Measurements from ENCODE around the gene TBL3.

TBL3 gene

DNA sequence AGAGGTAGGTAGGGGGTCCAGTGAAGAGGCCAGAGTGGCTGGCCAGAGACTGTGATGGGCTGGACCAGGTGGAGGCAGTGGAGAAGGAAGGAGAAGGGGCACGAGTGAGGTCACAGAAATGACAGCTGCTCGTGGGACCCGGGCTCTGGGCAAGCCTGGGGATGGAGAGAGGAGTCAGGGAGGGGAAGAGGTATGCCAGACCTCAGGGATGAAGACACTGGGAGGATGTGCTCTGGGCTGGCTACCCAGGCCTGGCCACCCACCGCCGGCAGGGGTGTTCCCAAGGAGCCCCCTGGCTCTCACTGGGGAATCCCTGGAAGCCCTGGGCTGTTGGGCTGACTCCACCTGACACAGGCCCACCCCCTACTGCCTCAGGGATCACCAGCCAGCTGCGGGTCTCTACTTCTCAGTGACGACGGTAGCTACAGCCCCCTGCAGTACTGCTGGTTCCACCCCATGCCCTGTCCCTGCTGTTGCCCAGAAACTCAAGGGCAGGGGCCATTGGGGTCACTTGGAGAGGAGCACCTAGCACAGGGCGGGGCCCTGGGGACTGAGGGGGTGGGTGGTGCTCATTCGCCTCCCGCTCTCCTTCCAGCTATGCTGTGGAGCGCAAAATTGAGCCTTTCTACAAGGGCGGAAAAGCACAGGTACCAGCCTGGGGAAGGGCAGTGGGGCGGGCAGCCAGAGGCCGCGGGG is 1.8 kb downstream of the TBL3 start:
- TF ChIP-seq, protein P1, sequence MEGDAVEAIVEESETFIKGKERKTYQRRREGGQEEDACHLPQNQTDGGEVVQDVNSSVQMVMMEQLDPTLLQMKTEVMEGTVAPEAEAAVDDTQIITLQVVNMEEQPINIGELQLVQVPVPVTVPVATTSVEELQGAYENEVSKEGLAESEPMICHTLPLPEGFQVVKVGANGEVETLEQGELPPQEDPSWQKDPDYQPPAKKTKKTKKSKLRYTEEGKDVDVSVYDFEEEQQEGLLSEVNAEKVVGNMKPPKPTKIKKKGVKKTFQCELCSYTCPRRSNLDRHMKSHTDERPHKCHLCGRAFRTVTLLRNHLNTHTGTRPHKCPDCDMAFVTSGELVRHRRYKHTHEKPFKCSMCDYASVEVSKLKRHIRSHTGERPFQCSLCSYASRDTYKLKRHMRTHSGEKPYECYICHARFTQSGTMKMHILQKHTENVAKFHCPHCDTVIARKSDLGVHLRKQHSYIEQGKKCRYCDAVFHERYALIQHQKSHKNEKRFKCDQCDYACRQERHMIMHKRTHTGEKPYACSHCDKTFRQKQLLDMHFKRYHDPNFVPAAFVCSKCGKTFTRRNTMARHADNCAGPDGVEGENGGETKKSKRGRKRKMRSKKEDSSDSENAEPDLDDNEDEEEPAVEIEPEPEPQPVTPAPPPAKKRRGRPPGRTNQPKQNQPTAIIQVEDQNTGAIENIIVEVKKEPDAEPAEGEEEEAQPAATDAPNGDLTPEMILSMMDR (IDR thresholded peaks at IDR 0.05; ENCODE audit: insufficient read depth, low read length, missing control alignments), result no peak
- ChIA-PET POLR2A (no interaction called here), CTCF (interaction anchor here (0.8 to 1.7 kb wide), 2 partner anchors 9 to 167 kb away, joined by 3 to 7 read pairs; no protein-coding TSS in a partner anchor)
- DNase-seq (ENCODE audit: low read depth, low spot score), result no peak
- H3K4me3 ChIP-seq (ENCODE audit: low read depth, low read length), result no peak overlapping the region; the same call in 1 of the 2 replicates

DNA sequence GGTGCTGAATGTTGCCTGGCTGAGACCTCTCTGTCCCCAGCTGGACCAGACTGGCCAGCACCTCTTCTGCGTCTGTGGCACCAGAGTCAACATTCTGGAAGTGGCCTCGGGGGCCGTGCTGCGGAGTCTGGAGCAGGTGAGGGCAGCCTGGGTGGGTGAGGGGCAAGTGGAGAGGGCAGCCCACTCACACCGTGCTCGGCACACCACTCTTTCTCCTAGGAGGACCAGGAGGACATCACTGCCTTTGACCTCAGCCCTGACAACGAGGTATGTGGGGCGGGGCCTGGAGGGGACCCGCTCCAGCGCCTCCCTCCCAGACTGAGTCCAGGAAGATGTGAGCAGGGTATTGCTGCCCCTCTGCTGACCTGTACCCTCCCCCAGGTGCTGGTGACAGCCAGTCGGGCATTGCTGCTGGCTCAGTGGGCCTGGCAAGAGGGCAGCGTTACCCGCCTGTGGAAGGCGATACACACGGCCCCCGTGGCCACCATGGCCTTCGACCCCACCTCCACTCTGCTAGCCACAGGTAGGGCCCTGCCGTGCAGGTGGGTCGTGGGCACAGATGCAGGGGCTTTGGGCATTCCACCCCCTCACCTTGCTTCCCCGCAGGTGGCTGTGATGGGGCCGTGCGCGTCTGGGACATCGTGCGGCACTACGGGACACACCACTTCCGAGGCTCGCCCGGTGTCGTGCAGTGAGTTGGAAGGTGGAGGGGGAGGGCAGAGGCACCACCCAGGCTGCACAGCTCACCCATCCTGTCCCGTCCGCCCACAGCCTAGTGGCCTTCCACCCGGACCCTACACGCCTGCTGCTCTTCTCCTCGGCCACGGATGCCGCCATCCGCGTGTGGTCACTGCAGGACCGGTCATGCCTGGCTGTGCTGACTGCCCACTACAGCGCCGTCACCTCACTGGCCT is 2.6 kb downstream of the TBL3 start:
- TF ChIP-seq, protein P1 (IDR thresholded peaks at IDR 0.05; ENCODE audit: insufficient read depth, low read length, missing control alignments), result no peak
- ChIA-PET CTCF (interaction anchor here (0.8 to 1.7 kb wide), 2 partner anchors 8 to 166 kb away, joined by 3 to 7 read pairs; no protein-coding TSS in a partner anchor), POLR2A (no interaction called here)
- no peak overlapping the region for H3K4me3 ChIP-seq (ENCODE audit: low read depth, low read length)
- DNase-seq (ENCODE audit: low read depth, low spot score), result no peak

DNA sequence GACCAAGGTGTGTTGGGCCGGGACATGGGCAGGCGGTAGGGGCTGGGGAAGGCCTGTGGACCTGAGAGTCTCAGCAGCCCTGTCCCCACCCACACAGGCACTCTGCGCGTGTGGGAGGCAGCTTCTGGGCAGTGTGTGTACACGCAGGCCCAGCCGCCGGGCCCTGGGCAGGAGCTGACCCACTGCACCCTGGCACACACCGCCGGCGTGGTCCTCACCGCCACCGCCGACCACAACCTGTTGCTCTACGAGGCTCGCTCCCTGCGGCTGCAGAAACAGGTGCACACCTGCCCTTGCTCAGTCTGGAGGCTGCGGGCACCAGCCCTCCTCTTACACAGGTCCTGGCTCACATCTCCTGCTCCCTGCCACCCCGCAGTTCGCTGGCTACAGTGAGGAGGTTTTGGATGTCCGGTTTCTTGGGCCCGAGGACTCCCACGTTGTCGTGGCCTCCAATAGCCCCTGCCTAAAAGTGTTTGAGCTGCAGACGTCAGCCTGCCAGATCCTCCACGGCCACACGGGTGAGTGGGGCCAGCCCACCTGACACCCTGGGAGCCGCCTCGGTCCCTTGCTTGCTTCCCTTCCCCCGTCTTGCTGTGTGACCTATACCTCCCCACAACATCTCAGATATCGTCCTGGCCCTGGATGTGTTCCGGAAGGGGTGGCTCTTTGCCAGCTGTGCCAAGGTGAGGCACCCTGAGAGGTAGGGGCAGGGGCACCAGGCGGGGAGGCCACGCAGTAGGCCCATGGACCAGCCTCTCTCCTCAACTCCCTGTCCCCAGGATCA is 3.8 kb downstream of the TBL3 start:
- TF ChIP-seq, protein P1 (IDR thresholded peaks at IDR 0.05; ENCODE audit: insufficient read depth, low read length, missing control alignments), result no peak
- DNase-seq (ENCODE audit: low read depth, low spot score), result no peak
- POLR2A ChIA-PET, result no interaction called here
- no peak overlapping the region for H3K4me3 ChIP-seq (ENCODE audit: low read depth, low read length)
- CTCF ChIA-PET, result no interaction called here

DNA sequence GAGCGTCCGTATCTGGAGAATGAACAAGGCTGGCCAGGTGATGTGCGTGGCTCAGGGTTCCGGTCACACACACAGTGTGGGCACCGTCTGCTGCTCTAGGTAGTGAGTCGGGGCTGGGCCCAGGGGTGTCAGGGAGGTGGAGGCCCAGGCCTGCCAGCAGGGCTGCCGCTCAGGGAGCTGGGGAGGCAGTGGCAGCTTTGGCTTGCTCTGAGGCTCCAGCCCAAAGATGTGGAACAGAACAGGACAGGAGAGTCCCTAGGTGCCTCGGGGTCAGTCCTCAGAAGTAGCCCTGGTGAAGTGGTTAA is 4.3 kb downstream of the TBL3 start:
- no peak for DNase-seq (ENCODE audit: low read depth, low spot score)
- TF ChIP-seq, protein P1 (IDR thresholded peaks at IDR 0.05; ENCODE audit: insufficient read depth, low read length, missing control alignments), result no peak
- no peak overlapping the region for H3K4me3 ChIP-seq (ENCODE audit: low read depth, low read length)
- ChIA-PET CTCF (no interaction called here), POLR2A (no interaction called here)

DNA sequence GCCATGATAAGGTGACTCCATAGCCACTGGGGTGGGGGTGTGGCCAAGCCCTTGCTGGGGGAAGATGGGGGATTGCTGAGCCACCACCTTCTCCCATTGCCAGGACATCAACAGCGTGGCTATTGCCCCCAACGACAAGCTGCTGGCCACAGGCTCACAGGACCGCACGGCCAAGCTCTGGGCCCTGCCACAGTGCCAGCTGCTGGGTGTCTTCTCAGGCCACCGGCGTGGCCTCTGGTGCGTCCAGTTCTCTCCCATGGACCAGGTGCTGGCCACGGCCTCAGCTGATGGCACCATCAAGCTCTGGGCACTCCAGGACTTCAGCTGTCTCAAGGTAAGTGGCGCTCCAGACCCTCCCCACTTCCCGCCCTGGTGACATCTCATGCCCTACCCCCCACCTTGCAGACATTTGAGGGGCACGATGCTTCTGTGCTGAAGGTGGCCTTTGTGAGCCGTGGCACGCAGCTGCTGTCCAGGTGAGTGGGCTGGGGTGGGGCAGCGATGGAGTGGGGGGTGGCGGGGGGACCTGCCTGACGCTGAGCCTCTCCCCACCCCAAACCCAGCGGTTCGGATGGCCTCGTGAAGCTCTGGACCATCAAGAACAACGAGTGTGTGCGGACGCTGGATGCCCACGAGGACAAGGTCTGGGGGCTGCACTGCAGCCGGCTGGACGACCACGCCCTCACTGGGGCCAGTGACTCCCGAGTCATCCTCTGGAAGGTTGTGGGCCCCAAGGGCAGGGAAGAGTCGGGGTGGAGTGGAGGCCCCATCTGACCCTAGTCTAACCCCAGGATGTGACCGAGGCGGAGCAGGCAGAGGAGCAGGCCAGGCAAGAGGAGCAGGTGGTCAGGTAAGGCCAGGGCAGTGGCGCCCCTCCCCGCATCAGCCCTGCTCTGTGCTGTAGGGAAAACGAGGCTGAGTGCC is 5.4 kb downstream of the TBL3 start:
- POLR2A ChIA-PET, result interaction anchor here (0.8 to 2.1 kb wide), 2 partner anchors 12 to 17 kb away, joined by 3 to 11 read pairs; partner anchors contain the start of gene RPS2
- no peak overlapping the region for H3K4me3 ChIP-seq (ENCODE audit: low read depth, low read length)
- CTCF ChIA-PET, result interaction anchor here (0.6 to 1.5 kb wide), 2 partner anchors 9 to 44 kb away, joined by 3 read pairs; no protein-coding TSS in a partner anchor
- TF ChIP-seq, protein P1 (IDR thresholded peaks at IDR 0.05; ENCODE audit: insufficient read depth, low read length, missing control alignments), result no peak
- DNase-seq (ENCODE audit: low read depth, low spot score), result no peak
